Lower leg skin (tissue), 4 donors: ENCODE results near the gene RASA3. TPM values are rescaled to one million over a fixed set of nuclear protein-coding genes. Genes with fewer than 3 reads are reported as not detected.
A peak's percentile ranks its signal among the peaks of the same experiment; 100 is the strongest.

Experiments
- DNase-seq, 2 donors: peaks; one replicate each; pipeline ENCODE4 v3.0.0-alpha.2; 2019; ENCODE audit warnings: low spot score in 2 of 2
- H3K4me3 ChIP-seq: fragments of 200-600 bp; sonication (generic); 2 replicates; pipeline ENCODE4 v1.5.1; 2017; ENCODE audit warnings: mild to moderate bottlenecking, low read depth; ENCODE audit not compliant: poor library complexity, severe bottlenecking
- CTCF ChIP-seq, 3 donors: fragments of 450-650 bp; IDR thresholded peaks; one replicate each; pipeline ENCODE4 v1.5.1; 2016; ENCODE audit warnings: antibody characterized with exemption in 3 of 3, mild to moderate bottlenecking in 3 of 3, moderate library complexity in 2 of 3
- POLR2A ChIP-seq, 2 donors: fragments of 450-650 bp; IDR thresholded peaks; one replicate each; pipeline ENCODE4 v1.6.1; 2016 to 2017; ENCODE audit warnings: antibody characterized with exemption in 2 of 2, mild to moderate bottlenecking in 1 of 2, moderate library complexity in 1 of 2
- WGBS, 2 donors: methylation state at CpG; one replicate each; pipeline ENCODE4 v1.1.5; 2018; 5-methylcytosine and 5-hydroxymethylcytosine counted together
- intact Hi-C: fragments of 100-400 bp; cut with DNase I; formaldehyde crosslinking; loops from one replicate; pipeline ENCODE4 v1.15.0; 2023; ENCODE audit warnings: low total_unique reads
- total RNA-seq, 4 donors: library from RNA; depleted of rRNA; stranded (reverse); fragments of >200 nt; gene quantifications; one replicate each; pipeline ENCODE4 v1.1.0, GENCODE V29; 2016

Gene RASA3
- total RNA-seq, 4 donors from 2014 or later = 12.9 to 30.5 (median 24.2) TPM

- intact Hi-C loops = no loop called here
- no peak overlapping the region for H3K4me3 ChIP-seq
- no peak for DNase-seq
- no peak for TF ChIP-seq POLR2A (IDR thresholded peaks at IDR 0.05)
- WGBS, 2 donors = 67 to 71% methylated on average over 8 of the region's 8 CpGs
These were observed 16.1 kb upstream of the RASA3 start for GRCh38 chr13:114148521-114148855.

GRCh38 chr13:114147803-114148520, 15.5 kb upstream of the RASA3 start:
- TF ChIP-seq POLR2A (IDR thresholded peaks at IDR 0.05) = no peak
- intact Hi-C loops = no loop called here
- no peak overlapping the region for H3K4me3 ChIP-seq
- WGBS, 2 donors = 75 to 78% methylated on average over 15 of the region's 22 CpGs
- DNase-seq = peak in 1 of 2 donors; percentile 82

GRCh38 chr13:114146629-114147028, 14.2 kb upstream of the RASA3 start:
- DNase-seq = peak in 1 of 2 donors; percentile 81
- no peak overlapping the region for H3K4me3 ChIP-seq
- intact Hi-C loops = no loop called here
- TF ChIP-seq CTCF (IDR thresholded peaks at IDR 0.05) (no peak), POLR2A (IDR thresholded peaks at IDR 0.05) (no peak)
- WGBS, 2 donors = 83 to 91% methylated on average over 10 of the region's 10 CpGs

- 96 to 98% methylated on average over 14 of the region's 14 CpGs for WGBS, 2 donors
- DNase-seq = peak in 1 of 2 donors; percentile 73
- intact Hi-C loops = no loop called here
- no peak for TF ChIP-seq POLR2A (IDR thresholded peaks at IDR 0.05)
- no peak for TF ChIP-seq CTCF (IDR thresholded peaks at IDR 0.05)
- no peak overlapping the region for H3K4me3 ChIP-seq
These were observed 13.8 kb upstream of the RASA3 start for GRCh38 chr13:114146173-114146572.

GRCh38 chr13:114145722-114146121, 13.3 kb upstream of the RASA3 start:
- TF ChIP-seq CTCF (IDR thresholded peaks at IDR 0.05) (no peak), POLR2A (IDR thresholded peaks at IDR 0.05) (no peak)
- intact Hi-C loops = no loop called here
- WGBS, 2 donors = 95 to 96% methylated on average over 14 of the region's 14 CpGs
- peak in 1 of 2 donors; percentile 72 for DNase-seq
- no peak overlapping the region for H3K4me3 ChIP-seq

- TF ChIP-seq CTCF (IDR thresholded peaks at IDR 0.05) (no peak), POLR2A (IDR thresholded peaks at IDR 0.05) (no peak)
- DNase-seq = no peak
- WGBS, 2 donors = 67 to 84% methylated on average over 3 of the region's 3 CpGs
- intact Hi-C loops = no loop called here
- no peak overlapping the region for H3K4me3 ChIP-seq
These were observed 12.8 kb upstream of the RASA3 start for GRCh38 chr13:114145256-114145655.
